ENCODE results near the gene PATJ.
"Not testable (repeated sequence)": the region's sequence is repeated elsewhere in the genome, so short reads cannot be mapped to it uniquely, and the experiment has no call there.

The PATJ gene

DNA sequence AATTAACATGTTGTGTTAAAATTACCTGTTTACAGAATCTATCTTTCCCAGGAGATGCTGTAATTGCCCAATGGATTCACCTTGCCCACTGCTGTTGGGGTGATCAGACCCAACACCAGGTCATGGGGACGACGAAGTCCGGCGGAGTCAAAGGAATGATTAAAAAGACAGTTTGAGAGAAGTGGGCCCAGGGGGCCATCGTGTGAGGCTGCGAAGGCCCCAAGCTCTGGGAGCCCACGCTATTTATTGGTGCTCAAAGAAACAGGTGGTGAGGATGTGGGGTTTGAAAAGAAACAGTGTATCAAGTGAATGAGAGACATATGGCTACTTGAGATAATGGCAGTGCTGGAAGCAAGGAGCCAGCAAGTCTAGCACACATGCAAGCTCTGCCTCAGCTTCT lies 436.1 kb downstream of the PATJ start:
- no peaks in the 10 kb centered on the region for H3K36me3 ChIP-seq (ENCODE audit: control insufficient read depth in 2 of 2, insufficient read depth in 1 of 2, low read length in 2 of 2)
- no peaks in the 10 kb centered on the region for H3K9me3 ChIP-seq (ENCODE audit: control insufficient read depth, insufficient read depth, low read depth, low read length)
- no peak overlapping the region for H3K27ac ChIP-seq (ENCODE audit: extremely low read depth, low read depth, low read length)
- TF ChIP-seq ZNF335 (tag by site-specific recombination; conservative IDR thresholded peaks at IDR 0.05): no peak
- no peak for TF ChIP-seq ZNF302 (tag by site-specific recombination; IDR thresholded peaks at IDR 0.05; ENCODE audit: low read depth)
- TF ChIP-seq TRIM28 (IDR thresholded peaks at IDR 0.05; ENCODE audit: borderline replicate concordance, low read length): no peak
- no peak for TF ChIP-seq ZNF248 (tag by site-specific recombination; IDR thresholded peaks at IDR 0.05)
- no peak for TF ChIP-seq OSR2 (tag by site-specific recombination; IDR thresholded peaks at IDR 0.05)
- ChIA-PET POLR2A (no interaction called here), CTCF (interaction anchor here (0.7 to 2.2 kb wide), 2 partner anchors 229 to 291 kb away, joined by 3 to 11 read pairs; no protein-coding TSS in a partner anchor)
- no peaks in the 10 kb centered on the region for H3K4me1 ChIP-seq (ENCODE audit: control insufficient read depth, insufficient read depth, low read length)
- no peak overlapping the region for H3K4me3 ChIP-seq (ENCODE audit: low read depth, low read length)

- H3K4me1 ChIP-seq (ENCODE audit: control insufficient read depth, insufficient read depth, low read length); POLR2A ChIA-PET; H3K36me3 ChIP-seq (ENCODE audit: control insufficient read depth in 2 of 2, insufficient read depth in 1 of 2, low read length in 2 of 2); H3K27ac ChIP-seq (ENCODE audit: extremely low read depth, low read depth, low read length); H3K9me3 ChIP-seq (ENCODE audit: control insufficient read depth, insufficient read depth, low read depth, low read length); H3K4me3 ChIP-seq (ENCODE audit: low read depth, low read length): not testable (repeated sequence)
- CTCF ChIA-PET: interaction anchor here (0.7 to 2.2 kb wide), 3 partner anchors 50 to 227 kb away, joined by 3 to 11 read pairs (median 3); no protein-coding TSS in a partner anchor
Measured at GRCh38 chr1:62180054-62180453, 437.8 kb downstream of the PATJ start.

GRCh38 chr1:62180639-62181038 lies 438.4 kb downstream of the PATJ start:
- Histone ChIP-seq H3K36me3 (ENCODE audit: control insufficient read depth in 2 of 2, insufficient read depth in 1 of 2, low read length in 2 of 2) (no peaks in the 10 kb centered on the region), H3K27ac (ENCODE audit: extremely low read depth, low read depth, low read length) (no peak overlapping the region), H3K4me3 (ENCODE audit: low read depth, low read length) (no peak overlapping the region), H3K9me3 (ENCODE audit: control insufficient read depth, insufficient read depth, low read depth, low read length) (no peaks in the 10 kb centered on the region), H3K4me1 (ENCODE audit: control insufficient read depth, insufficient read depth, low read length) (no peaks in the 10 kb centered on the region)
- TF ChIP-seq SP2 (tag by site-specific recombination; IDR thresholded peaks at IDR 0.05) (no peak), ZNF423 (tag by site-specific recombination; IDR thresholded peaks at IDR 0.05) (no peak), ZNF596 (tag by site-specific recombination; IDR thresholded peaks at IDR 0.05) (no peak), ZNF768 (tag by site-specific recombination; IDR thresholded peaks at IDR 0.05) (no peak), ZNF335 (tag by site-specific recombination; conservative IDR thresholded peaks at IDR 0.05) (no peak)
- POLR2A ChIA-PET: no interaction called here
- CTCF ChIA-PET: interaction anchor here (1.2 kb wide), 1 partner anchor 49 kb away, joined by 3 read pairs; no protein-coding TSS in a partner anchor

GRCh38 chr1:62181532-62181931 lies 439.3 kb downstream of the PATJ start:
- CTCF ChIA-PET: no interaction called here
- no peak overlapping the region for H3K4me3 ChIP-seq (ENCODE audit: low read depth, low read length)
- TF ChIP-seq, protein P1, sequence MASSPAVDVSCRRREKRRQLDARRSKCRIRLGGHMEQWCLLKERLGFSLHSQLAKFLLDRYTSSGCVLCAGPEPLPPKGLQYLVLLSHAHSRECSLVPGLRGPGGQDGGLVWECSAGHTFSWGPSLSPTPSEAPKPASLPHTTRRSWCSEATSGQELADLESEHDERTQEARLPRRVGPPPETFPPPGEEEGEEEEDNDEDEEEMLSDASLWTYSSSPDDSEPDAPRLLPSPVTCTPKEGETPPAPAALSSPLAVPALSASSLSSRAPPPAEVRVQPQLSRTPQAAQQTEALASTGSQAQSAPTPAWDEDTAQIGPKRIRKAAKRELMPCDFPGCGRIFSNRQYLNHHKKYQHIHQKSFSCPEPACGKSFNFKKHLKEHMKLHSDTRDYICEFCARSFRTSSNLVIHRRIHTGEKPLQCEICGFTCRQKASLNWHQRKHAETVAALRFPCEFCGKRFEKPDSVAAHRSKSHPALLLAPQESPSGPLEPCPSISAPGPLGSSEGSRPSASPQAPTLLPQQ (tag by site-specific recombination; IDR thresholded peaks at IDR 0.05): no peak
- TF ChIP-seq ZNF791 (tag by site-specific recombination; IDR thresholded peaks at IDR 0.05) (no peak), ZNF341 (tag by site-specific recombination; IDR thresholded peaks at IDR 0.05; ENCODE audit: low read depth) (no peak), ZNF202 (tag by site-specific recombination; IDR thresholded peaks at IDR 0.05; ENCODE audit: borderline replicate concordance) (no peak), ZNF394 (tag by site-specific recombination; IDR thresholded peaks at IDR 0.05; ENCODE audit: borderline replicate concordance) (no peak), ZNF239 (tag by site-specific recombination; IDR thresholded peaks at IDR 0.05) (no peak), ZNF701 (tag by site-specific recombination; IDR thresholded peaks at IDR 0.05) (no peak), ZNF792 (tag by site-specific recombination; IDR thresholded peaks at IDR 0.05) (no peak), PRDM4 (tag by site-specific recombination; IDR thresholded peaks at IDR 0.05) (no peak), ZNF473 (tag by site-specific recombination; IDR thresholded peaks at IDR 0.05) (no peak), REPIN1 (tag by site-specific recombination; IDR thresholded peaks at IDR 0.05; ENCODE audit: low read depth) (no peak), ZFP3 (tag by site-specific recombination; IDR thresholded peaks at IDR 0.05; ENCODE audit: low read depth) (no peak), MZF1 (tag by site-specific recombination; IDR thresholded peaks at IDR 0.05; ENCODE audit: borderline replicate concordance) (no peak)

GRCh38 chr1:62182157-62182556 lies 439.9 kb downstream of the PATJ start:
- H3K27ac ChIP-seq (ENCODE audit: extremely low read depth, low read depth, low read length); H3K36me3 ChIP-seq (ENCODE audit: control insufficient read depth in 2 of 2, insufficient read depth in 1 of 2, low read length in 2 of 2); H3K4me3 ChIP-seq (ENCODE audit: low read depth, low read length); POLR2A ChIA-PET; H3K4me1 ChIP-seq (ENCODE audit: control insufficient read depth, insufficient read depth, low read length); H3K9me3 ChIP-seq (ENCODE audit: control insufficient read depth, insufficient read depth, low read depth, low read length): not testable (repeated sequence)
- CTCF ChIA-PET: interaction anchor here (0.6 kb wide), 1 partner anchor 170 kb away, joined by 3 read pairs; no protein-coding TSS in a partner anchor

More at GRCh38 chr1:62181532-62181931, 439.3 kb downstream of the PATJ start:
- no peaks in the 10 kb centered on the region for H3K36me3 ChIP-seq (ENCODE audit: control insufficient read depth in 2 of 2, insufficient read depth in 1 of 2, low read length in 2 of 2)
- POLR2A ChIA-PET: no interaction called here
- no peak overlapping the region for H3K27ac ChIP-seq (ENCODE audit: extremely low read depth, low read depth, low read length)
- H3K4me1 ChIP-seq (ENCODE audit: control insufficient read depth, insufficient read depth, low read length): no peaks in the 10 kb centered on the region
- H3K9me3 ChIP-seq (ENCODE audit: control insufficient read depth, insufficient read depth, low read depth, low read length): no peaks in the 10 kb centered on the region
